ENCODE results near the gene JMJD1C. TPM values are rescaled to one million over a fixed set of nuclear protein-coding genes. Genes with fewer than 3 reads are reported as not detected.

JMJD1C gene
- total RNA-seq, 4 donors from 2014 or later, result 127 to 330 (median 208) TPM

- Histone ChIP-seq H3K9me3 (no peaks in the 10 kb centered on the region), H3K27ac (peak overlapping the region in 1 of 2 donors; percentile 8), H3K4me1 (peaks cover 0 to 6% of the 10 kb centered on the region in 2 donors), H3K4me3 (no peak overlapping the region), H3K27me3 (no peaks in the 10 kb centered on the region), H3K36me3 (no peaks in the 10 kb centered on the region)
- intact Hi-C loops (cut with DNase I; ENCODE audit: low total_unique reads), result no loop called here
- no peak for DNase-seq
- TF ChIP-seq POLR2A (IDR thresholded peaks at IDR 0.05), result no peak
- TF ChIP-seq, protein P1, sequence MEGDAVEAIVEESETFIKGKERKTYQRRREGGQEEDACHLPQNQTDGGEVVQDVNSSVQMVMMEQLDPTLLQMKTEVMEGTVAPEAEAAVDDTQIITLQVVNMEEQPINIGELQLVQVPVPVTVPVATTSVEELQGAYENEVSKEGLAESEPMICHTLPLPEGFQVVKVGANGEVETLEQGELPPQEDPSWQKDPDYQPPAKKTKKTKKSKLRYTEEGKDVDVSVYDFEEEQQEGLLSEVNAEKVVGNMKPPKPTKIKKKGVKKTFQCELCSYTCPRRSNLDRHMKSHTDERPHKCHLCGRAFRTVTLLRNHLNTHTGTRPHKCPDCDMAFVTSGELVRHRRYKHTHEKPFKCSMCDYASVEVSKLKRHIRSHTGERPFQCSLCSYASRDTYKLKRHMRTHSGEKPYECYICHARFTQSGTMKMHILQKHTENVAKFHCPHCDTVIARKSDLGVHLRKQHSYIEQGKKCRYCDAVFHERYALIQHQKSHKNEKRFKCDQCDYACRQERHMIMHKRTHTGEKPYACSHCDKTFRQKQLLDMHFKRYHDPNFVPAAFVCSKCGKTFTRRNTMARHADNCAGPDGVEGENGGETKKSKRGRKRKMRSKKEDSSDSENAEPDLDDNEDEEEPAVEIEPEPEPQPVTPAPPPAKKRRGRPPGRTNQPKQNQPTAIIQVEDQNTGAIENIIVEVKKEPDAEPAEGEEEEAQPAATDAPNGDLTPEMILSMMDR (IDR thresholded peaks at IDR 0.05), result no peak
These were observed 246.0 kb downstream of the JMJD1C start for GRCh38 chr10:63219749-63220148.

- Histone ChIP-seq H3K4me3 (no peak overlapping the region), H3K27me3 (no peaks in the 10 kb centered on the region), H3K9me3 (no peaks in the 10 kb centered on the region), H3K36me3 (no peaks in the 10 kb centered on the region), H3K27ac (peak overlapping the region in 1 of 2 donors; percentile 50), H3K4me1 (no peaks in the 10 kb centered on the region)
- TF ChIP-seq, protein P1 (IDR thresholded peaks at IDR 0.05), result peak; percentile 65 to 80 (median 72)
- TF ChIP-seq POLR2A (IDR thresholded peaks at IDR 0.05), result no peak
- DNase-seq, result no peak
- intact Hi-C loops (cut with DNase I; ENCODE audit: low total_unique reads), result no loop called here
These were observed 248.6 kb downstream of the JMJD1C start for GRCh38 chr10:63217120-63217605.

DNA sequence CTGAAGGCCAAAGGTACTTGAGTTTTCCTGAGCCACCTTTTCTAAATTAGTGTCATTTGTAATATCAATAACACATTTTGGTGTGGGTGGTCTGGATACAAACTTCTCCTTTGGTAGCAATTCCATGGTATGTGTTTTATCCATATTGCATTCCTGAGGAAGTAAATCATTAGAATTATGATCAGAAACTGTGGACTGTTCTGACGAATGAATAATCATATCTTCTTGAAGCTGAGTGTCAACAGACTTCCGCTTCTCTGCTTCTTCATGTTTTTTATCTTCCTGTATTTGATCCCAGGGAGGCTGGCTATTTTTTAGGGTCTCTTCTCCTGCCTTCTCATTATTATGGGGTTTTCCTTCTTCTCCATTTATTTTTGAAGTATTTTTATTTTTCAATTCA lies 251.2 kb downstream of the JMJD1C start:
- intact Hi-C loops (cut with DNase I; ENCODE audit: low total_unique reads), result no loop called here
- H3K4me3 ChIP-seq, result no peak overlapping the region
- no peaks in the 10 kb centered on the region for H3K9me3 ChIP-seq
- H3K27ac ChIP-seq, result peak overlapping the region in 1 of 2 donors; percentile 22
- TF ChIP-seq, protein P1 (IDR thresholded peaks at IDR 0.05), result no peak
- TF ChIP-seq POLR2A (IDR thresholded peaks at IDR 0.05), result no peak
- H3K27me3 ChIP-seq, result no peaks in the 10 kb centered on the region
- no peaks in the 10 kb centered on the region for H3K4me1 ChIP-seq
- no peaks in the 10 kb centered on the region for H3K36me3 ChIP-seq
- DNase-seq, result no peak

GRCh38 chr10:63213489-63213888 lies 252.3 kb downstream of the JMJD1C start:
- Histone ChIP-seq H3K4me3 (no peak overlapping the region), H3K36me3 (no peaks in the 10 kb centered on the region), H3K27ac (no peak overlapping the region), H3K27me3 (no peaks in the 10 kb centered on the region), H3K4me1 (peaks cover 0 to 4% of the 10 kb centered on the region in 2 donors), H3K9me3 (no peaks in the 10 kb centered on the region)
- intact Hi-C loops (cut with DNase I; ENCODE audit: low total_unique reads), result no loop called here
- TF ChIP-seq, protein P1 (IDR thresholded peaks at IDR 0.05), result no peak
- no peak for TF ChIP-seq POLR2A (IDR thresholded peaks at IDR 0.05)
- DNase-seq, result no peak

DNA sequence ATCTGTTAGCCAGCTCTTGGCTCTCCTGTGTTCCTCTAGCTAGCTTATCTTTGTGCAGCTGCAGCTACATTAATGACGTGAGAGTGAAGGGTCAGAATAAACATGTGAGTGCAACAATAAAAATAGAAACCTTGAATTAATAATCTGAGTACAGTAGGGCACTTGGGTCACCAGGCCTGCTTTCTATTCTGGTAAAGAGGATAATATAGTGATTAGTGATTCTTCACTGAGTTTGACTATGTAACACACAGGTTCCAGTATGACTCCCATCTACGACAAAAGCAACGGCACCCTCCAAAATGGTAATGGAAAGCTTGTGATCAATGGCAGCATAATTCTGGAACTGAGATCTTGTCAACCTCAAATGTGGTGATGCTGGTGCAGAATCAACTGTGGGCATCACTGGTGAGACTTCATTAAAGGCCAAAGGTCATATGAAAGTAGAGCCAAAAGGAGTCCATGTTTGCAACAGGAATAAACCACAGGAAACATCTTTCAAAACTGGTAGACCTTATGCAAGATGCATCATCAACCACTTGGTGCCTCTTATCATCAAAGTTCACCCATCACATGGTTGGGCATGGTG lies 255.1 kb downstream of the JMJD1C start:
- H3K27ac ChIP-seq, result peak overlapping the region in 1 of 2 donors; percentile 22
- peaks cover 0 to 4% of the 10 kb centered on the region in 2 donors for H3K4me1 ChIP-seq
- no peak for TF ChIP-seq POLR2A (IDR thresholded peaks at IDR 0.05)
- TF ChIP-seq, protein P1 (IDR thresholded peaks at IDR 0.05), result no peak
- no peaks in the 10 kb centered on the region for H3K36me3 ChIP-seq
- intact Hi-C loops (cut with DNase I; ENCODE audit: low total_unique reads), result no loop called here
- no peaks in the 10 kb centered on the region for H3K9me3 ChIP-seq
- H3K4me3 ChIP-seq, result no peak overlapping the region
- H3K27me3 ChIP-seq, result no peaks in the 10 kb centered on the region
- DNase-seq, result no peak
